NCI-H526 (cell line): Measurements from ENCODE around the gene MRPS12.
"Not testable (repeated sequence)": the region's sequence is repeated elsewhere in the genome, so short reads cannot be mapped to it uniquely, and the experiment has no call there.

Experiments
- DNase-seq, 2 experiments: peaks; one replicate each; lab custom pipeline; 2025; lab: John Stamatoyannopoulos, UW

Gene MRPS12

DNA sequence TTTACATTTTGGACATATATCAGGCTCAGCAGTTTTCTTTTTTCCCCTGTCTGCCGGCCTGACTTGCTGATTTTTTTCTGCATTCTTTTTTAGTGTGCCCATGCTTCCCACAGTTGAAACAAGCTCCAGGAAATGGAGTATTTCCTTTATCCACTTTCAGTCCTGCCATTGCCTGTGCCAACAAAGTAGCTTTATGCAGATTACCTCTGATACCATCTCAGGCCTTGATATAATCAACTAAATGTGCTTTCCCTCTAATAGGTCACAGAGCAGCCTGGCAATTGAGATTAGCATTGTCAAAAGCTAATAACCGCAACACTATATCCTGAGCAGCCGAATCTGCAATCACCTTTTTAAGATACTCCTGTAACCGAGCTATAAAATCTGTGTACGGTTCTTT lies 9.2 kb downstream of the MRPS12 start:
- no peak for DNase-seq

DNA sequence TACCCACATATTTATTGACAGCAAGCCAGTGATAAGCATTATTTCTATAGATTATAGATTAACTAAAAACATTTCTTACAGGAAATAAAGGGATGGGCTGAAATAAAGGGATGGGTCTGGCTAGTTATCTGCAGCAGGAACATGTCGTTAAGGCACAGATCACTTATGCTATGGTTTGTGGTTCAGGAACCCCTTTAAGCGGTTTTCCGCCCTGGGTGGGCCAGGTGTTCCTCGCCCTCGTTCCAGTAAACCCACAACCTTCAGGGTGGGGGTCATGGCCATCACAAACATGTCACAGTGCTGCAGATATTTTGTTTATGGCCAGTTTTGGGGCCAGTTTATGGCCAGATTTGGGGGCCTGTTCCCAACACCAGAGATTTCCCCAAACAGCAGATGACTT lies 10.7 kb downstream of the MRPS12 start:
- DNase-seq: not testable (repeated sequence)

DNA sequence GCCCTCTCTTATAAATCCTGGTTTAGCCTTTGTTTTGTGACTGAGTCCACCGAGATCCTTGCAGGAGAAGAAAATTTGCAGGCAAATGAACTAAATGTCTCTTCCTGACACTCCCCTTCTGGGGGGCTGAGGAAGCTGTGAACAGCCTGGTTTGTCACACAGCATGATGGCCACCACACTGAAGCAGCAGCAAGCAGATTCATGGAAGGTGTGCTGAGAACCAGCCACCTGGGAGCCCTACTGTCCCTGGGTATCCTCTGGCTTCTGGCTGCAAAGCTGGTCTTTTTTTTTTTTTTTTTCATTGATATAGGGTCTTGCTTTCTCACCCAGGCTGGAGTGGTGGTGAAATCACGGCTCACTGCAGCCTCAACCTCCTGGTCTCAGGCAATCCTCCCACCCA lies 11.2 kb downstream of the MRPS12 start:
- no peak for DNase-seq

DNA sequence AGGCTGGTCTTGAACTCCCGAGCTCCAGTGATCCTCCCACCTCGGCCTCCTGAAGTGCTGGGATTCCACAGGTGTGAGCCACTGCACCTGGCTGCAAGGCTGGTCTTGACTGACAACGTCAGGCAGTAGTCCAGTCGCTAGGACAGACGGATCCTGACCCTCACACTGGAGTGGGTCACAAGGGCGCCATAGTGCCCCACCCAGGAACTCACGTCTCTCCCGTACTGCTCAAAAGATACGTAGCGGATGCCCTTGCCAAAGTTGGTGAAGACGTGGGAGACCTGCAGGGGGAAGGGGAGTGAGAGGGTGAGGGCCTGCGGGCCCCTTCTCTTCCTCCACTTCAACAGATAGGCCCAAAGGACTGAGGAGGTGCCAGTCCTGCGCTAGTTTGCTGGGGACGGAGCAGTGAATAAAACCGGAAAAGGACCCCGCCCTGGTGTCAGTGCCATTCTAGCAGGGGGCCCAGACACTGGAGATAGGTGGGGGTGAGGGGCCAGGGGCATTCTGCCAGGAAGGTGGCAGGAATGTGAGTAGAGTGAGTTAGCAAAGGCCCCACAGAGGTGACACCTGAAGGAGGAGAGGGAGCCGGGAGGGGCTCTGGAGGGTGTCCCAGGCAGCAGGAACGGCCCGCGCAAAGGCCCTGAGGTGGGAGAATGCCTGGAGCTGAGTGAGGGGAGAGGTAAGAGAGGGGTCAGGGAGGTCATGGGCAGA lies 11.9 kb downstream of the MRPS12 start:
- DNase-seq: no peak

DNA sequence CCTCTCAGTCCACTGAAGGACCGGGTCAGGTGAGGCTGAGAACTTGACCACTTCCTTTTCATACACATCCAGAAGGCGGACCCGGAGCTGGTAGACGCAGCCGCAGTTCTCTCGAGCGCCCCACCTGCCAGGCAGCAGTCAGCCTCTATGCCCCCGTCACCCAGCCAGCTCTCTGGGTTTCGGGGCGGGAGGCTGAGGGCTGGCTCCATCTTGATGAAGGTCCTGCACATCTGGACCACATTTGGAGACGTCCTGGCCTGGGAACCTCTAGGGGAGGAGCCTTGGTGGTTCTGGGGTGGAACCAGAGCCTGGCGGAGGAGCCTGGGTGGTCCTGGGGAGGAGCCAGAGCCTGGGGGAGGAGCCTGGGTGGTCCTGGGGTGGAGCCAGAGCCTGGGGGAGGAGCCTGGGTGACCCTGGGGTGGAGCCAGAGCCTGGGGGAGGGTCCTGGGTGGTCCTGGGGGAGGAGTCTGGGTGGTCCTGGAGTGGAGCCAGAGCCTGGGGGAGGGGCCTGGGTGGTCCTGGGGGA lies 14.3 kb downstream of the MRPS12 start:
- DNase-seq: no peak

DNA sequence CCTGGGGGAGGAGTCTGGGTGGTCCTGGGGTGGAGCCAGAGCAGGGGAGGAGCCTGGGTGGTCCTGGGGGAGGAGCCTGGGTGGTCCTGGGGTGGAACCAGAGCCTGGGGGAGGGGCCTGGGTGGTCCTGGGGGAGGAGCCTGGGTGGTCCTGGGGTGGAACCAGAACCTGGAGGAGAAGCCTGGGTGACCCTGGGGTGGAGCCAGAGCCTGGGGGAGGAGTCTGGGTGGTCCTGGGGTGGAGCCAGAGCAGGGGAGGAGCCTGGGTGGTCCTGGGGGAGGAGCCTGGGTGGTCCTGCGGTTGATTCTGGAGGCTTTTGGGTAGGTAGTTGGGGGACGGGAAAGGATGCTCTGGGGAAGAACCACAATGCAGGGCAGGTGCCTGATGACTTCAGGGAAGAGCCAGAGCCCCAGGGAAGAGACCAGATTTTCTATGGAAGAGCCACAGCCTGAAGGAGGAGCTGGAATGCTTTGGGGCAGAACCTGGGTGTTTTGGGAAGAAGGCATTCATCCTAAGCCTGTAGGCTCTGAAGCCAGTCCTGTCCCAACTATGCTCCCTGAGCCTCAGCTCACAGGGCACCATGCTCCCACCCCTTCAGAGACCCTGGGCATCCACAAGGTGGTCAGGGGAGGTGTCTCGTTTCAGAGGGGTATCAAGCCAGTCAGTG lies 15.0 kb downstream of the MRPS12 start:
- DNase-seq: no peak

DNA sequence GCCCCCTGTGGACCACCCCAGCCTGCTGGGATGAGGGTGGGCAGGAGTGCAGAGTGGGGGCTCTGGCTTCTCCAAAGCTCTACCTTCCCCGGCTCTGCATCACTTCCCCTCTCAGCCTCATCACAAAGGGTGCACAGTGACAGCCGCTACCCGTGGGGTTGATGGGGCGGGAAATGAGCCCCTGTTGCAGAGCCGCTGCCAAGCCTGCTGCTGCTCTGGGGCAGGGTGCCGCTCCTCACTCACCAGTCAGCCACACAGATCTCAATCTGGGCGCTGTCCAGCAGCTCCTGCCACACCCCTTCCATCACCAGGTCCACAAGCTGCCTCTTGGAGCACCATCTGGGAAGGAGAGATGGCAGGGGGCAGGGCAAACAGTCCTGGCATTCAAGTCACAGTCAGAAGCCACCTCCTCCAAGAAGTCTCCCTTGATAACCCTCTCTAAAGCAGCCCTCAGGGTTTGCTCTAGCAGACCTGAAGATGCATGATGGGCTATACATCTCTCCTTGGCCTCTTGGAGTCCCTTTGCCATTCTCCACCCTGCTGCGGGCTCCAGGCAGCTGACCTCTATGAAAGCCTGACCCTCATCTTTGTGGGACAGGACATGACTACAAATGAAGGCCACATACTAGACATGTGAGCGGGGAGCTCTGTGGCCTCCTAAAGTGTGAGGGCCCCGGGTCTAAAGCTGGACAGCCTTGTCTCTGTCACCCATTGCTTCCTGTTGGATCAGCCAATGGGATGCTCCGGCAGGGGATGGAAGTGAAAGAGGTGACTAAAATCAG lies 15.7 kb downstream of the MRPS12 start:
- DNase-seq: no peak

DNA sequence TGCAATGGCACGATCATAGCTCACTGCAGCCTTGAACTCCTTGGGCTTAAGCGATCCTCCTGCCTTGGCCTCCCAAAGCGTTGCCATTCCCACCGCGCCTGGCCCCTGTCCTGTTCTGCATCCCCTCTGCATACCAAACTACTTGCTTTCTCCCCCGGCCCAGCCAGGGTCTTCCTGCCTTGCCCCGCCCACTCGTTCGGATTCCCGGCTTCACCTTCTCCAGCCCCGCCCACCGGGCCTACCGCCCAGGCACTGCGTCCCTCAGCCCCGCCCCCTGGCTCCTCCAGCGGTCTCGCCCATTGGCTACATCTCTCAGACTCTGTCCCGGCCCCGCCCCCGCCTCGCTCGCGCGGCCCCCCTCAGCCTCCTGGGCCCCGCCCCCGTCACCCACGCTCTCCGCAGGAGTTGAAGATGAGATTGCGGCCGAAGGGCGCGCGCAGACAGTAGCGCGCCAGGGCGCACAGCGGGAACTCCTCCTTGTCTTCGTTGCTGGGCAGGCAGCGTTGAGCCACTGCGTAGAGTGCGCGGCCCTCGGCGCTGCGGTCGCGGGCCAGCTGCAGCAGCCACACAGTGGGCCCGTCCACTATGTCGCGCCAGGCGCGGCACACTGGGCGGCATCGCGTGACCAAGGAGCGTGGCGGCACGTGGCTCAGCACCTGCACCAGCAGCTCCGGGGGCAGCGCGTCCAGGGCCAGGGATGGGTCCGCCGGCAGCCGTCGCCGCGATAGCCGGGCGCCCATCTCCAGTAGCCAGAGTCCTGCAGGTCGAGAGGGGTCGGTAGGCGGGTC lies 19.0 kb downstream of the MRPS12 start:
- DNase-seq: peak; percentile 92 to 100

DNA sequence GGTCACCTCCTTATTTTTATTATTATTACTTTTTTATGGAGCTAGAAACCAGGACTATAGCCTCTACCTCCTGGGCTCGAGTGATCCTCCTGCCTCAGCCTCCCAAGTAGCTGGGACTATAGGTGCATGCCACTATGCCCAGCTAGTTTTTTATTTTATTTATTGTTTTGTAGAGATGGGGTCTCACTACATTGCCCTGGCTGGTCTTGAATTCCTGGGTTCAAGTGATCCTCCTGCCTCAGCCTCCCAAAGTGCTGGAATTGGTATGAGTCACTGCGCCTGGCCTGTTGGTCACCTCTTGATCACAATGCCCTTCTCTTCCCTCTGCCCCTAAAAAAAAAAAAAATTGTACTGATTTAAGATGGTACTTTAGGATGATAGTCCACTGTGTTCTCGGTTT lies 20.4 kb downstream of the MRPS12 start:
- no peak for DNase-seq

DNA sequence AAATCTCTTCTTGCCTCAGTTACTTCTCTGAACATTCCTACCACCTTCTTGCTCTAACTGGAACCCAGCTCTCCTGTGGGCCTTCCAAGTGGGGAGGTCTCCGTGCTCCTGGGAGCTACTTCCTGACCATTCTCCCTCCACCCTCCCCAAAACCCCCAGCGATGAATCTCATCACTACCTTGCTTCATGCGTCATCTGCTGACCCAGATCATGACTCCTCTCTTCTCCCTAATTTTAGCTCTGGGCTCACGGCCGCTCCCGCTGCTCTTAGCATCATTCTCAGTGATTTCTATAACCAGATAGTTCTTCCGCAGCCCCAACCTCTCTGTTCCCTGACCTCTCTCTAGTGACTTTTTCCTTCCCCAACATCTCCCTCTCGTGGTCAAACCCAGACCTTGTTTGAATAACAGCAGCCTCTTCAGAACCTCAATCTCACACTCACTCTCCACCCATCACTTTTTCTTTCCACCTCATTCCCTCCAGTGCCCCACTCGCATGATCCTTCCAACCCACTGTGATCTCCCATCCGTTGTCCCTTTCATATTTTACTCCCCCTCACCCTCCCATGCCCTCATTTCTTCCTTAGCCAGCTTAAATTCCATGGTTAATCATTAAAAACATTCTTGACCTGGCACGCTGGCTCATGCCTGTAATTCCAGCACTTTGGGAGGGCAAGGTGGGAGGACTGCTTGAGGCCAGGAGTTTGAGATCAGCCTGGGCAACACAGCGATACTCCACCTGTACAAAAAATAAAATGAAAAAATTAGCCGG lies 21.8 kb downstream of the MRPS12 start:
- peak; percentile 16 to 75 for DNase-seq

DNA sequence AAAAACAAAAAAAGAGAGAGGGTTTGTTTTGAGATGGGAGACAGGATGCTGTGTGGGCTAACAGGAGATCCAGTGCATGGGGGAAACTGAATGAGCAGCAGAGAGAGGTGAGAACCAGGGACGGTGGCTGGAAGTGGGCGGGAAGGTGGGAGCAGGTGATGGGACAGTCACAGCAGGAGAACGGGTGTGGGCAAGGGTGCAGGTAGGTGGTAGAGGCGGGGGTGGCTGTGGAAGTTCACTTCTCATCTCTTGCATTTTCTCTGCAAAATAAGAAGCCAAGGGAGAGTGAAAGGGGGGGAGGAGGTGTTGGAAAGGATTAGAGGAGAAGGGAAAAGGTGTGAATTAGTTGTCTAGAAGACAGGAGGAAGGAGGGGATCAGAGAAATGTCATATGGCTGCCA lies 22.9 kb downstream of the MRPS12 start:
- no peak for DNase-seq

DNA sequence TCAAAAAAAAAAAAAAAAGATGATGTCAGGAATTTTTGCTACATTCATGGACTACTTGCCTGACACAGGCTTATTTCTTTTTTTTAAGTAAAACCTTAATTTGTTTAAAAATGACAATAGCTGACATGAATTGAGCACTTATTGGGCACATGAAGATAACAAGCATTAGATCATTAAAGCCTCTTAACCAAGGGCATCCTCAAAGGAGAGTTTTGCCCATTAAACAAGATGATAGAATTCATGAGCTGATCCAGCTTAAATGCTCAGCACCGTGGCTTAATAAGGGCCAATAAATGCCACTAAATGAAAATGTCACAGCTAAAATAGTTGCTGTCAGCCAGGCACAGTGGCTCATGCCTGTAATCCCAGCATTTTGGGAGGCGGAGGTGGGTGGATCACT lies 25.5 kb downstream of the MRPS12 start:
- no peak for DNase-seq

DNA sequence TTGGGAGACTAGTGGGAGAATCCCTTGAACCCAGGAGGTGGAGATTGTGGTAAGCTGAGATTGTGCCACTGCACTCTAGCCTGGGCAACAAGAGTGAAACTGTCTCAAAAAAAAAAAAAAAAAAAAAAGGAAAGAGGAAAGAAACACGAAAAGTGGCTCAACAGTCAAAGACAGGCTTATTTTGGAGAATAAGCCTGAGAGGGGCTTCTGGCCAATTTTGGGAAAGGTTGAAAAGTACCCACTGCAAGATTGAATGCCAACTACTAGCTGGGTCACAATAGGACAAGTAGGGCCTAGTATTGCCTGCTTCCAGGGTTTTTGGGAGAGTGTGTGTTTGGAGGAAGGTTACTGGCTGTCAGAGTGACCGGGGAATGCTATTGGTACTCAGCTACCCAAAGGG lies 27.6 kb downstream of the MRPS12 start:
- DNase-seq: no peak

DNA sequence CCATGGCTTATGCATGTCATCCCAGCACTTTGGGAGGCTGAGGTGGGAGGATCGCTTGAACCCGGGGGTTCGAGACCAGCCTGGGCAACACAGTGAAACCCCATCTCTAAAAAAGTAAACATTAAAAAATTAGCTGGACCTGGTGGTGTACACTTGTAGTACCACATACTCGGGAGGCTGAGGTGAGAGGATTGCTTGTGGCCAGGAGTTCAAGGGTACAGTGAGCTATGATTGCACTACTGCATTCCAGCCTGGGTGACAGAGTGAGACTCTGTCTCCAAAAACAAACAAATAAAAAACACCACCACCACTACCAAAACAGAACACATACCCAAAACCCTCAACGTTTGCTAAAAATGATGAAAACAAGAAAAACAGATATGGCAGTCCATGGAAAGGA lies 28.9 kb downstream of the MRPS12 start:
- no peak for DNase-seq

DNA sequence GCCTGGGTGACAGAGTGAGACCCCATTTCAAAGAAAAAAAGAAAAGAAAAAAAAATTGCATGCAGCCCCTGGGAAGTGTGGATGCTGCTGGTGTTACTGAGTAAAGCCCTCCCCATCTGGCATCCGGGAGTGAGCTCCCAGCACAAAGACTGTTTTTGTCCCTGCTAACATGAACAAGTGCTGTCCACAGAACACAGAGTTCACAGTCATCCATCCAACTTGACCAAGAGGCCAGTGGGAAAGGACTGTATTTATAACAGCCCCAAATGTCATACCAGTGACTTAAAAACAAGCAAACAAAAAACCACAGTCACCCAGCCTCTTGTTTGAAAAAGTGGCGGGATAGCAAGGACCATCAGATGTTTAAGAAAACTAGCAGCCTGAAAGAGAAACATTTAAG lies 34.0 kb downstream of the MRPS12 start:
- no peak for DNase-seq

DNA sequence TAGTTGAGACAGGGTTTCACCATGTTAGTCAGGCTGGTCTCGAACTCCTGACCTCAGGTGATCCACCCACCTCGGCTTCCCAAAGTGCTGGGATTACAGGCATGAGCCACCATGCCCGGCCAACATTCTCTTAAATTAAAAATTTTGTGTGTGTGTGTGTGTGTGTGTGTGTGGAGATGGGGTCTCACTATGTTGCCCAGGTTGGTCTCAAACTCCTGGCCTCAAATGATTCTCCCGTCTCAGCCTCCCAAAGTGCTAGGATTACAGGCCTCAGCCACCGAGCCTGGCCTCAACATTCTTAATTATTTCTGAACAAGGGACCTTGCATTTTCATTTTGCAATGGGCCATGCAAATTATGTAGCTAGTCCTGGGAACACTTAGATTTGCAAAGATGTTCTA lies 35.4 kb downstream of the MRPS12 start:
- DNase-seq: not testable (repeated sequence)

DNA sequence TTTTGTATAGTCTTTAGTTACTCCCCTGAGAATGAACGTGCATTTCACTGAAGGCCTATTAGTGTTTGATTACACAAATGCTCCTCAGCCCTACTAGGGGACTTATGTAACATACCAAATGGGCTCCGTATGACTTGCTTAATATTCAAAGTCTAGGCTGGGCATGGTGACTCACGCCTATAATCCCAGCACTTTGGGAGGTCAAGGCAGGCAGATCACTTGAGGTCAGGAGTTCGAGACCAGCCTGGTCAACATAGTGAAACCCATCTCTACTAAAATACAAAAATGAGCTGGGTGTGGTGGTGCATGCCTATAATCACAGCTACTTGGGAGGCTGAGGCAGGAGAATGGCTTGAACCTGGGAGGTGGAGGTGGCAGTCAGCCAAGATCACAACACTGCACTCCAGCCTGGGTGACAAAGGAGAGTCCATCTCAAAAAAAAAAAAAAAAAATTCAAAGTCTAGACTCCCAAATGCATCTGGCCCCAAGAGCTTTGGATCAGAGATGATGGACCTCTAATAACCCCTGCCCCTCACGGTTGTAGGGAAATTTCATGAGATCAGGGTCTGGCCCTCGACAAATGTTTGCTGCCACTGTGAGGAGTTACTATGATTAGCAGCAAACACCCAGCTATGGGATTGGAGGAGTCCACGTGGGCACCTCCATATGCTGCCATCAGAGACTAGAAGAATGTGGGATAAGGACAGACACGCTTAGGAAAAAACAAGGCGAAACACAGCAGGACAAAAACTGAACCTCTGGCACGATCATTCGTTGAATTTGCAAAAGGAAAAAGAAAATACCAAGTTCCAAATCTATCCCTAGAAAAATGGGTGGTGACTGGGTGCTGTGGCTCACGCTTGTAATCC lies 40.2 kb downstream of the MRPS12 start:
- no peak for DNase-seq

DNA sequence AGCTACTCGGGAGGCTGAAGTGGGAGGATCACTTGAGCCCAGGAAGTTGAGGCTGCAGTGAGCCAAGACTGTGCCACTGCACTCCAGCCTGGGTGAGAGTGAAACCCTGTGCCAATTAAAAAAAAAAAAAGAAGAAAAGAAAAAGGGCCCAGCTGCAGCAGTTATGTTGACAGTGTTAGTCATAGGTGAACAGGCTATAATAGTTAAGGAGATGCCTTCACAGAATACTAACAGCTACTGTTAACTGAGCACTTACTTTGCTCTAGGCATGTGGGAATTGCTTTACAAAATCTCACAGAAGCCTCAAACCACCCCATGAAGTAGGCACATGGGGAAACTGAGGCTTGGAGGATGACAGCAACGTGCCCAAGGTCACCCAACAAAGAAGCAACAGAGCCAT lies 40.9 kb downstream of the MRPS12 start:
- DNase-seq: no peak

DNA sequence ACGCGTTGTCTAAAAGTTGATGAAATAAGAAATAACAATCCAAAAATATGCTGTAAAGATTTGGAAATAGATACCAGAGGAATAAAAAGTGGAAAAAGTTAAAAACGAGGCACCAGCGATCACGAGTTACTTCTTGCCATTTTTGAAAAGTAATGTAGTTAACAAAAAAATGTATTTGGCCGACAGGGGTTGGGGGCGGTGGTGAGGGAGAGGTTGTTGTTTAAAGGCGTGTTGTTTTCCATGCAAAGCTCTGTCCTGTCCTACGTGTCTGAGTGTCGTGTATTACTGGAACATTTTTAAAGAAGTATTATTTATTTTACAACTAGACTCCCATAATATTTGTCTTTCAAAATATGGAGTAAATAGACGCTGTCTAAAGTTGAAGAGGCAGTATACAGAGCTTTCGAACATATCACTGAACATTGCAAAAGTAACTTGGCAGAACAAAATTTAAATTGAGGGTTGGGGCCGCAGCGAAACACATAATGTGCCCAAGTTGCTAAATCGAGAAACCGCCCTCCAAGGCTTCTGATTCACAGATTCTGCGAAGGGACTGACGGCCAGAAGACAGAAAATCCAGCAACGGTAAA lies 44.0 kb downstream of the MRPS12 start:
- DNase-seq: peak in 1 of 2 experiments; percentile 38
